ENCODE data around the gene TREX2. TPM values are rescaled to one million over a fixed set of nuclear protein-coding genes. Genes with fewer than 3 reads are reported as not detected.

The TREX2 gene
- total RNA-seq, 1 experiment from 2014 or later = 0.61 TPM

- Mint-ChIP-seq H3K4me3 (ENCODE audit: unreplicated experiment) (no peak overlapping the region), H3K27me3 (ENCODE audit: insufficient read depth, unreplicated experiment) (no peaks in the 10 kb centered on the region), H3K9me3 (ENCODE audit: unreplicated experiment) (no peaks in the 10 kb centered on the region), H3K4me1 (ENCODE audit: low read depth, unreplicated experiment) (no peaks in the 10 kb centered on the region), H3K27ac (ENCODE audit: unreplicated experiment) (no peak overlapping the region), H3K36me3 (ENCODE audit: insufficient read depth, unreplicated experiment) (peaks cover 18% of the 10 kb centered on the region)
- Histone ChIP-seq H3K27me3 (replicated peaks; ENCODE audit: control insufficient read depth, insufficient read depth, low read length) (no peaks in the 10 kb centered on the region), H3K9me3 (no peaks in the 10 kb centered on the region), H3K4me1 (peaks cover 7% of the 10 kb centered on the region; the same call in 1 of the 2 replicates), H3K4me3 (ENCODE audit: low read depth, low read length) (no peak overlapping the region), H3K36me3 (ENCODE audit: control insufficient read depth, insufficient read depth, low read length) (no peaks in the 10 kb centered on the region)
- CTCF ChIA-PET = interaction anchor here (0.6 kb wide), 1 partner anchor 52 kb away, joined by 3 read pairs; no protein-coding TSS in a partner anchor
- POLR2A ChIA-PET = no interaction called here
- DNase-seq = no peak
- intact Hi-C loops (cut with micrococcal nuclease; ENCODE audit: unreplicated experiment) = no loop called here
- BruUV-seq (replicated peaks) = no TSS peak
- TF ChIP-seq, protein P1, sequence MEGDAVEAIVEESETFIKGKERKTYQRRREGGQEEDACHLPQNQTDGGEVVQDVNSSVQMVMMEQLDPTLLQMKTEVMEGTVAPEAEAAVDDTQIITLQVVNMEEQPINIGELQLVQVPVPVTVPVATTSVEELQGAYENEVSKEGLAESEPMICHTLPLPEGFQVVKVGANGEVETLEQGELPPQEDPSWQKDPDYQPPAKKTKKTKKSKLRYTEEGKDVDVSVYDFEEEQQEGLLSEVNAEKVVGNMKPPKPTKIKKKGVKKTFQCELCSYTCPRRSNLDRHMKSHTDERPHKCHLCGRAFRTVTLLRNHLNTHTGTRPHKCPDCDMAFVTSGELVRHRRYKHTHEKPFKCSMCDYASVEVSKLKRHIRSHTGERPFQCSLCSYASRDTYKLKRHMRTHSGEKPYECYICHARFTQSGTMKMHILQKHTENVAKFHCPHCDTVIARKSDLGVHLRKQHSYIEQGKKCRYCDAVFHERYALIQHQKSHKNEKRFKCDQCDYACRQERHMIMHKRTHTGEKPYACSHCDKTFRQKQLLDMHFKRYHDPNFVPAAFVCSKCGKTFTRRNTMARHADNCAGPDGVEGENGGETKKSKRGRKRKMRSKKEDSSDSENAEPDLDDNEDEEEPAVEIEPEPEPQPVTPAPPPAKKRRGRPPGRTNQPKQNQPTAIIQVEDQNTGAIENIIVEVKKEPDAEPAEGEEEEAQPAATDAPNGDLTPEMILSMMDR (IDR thresholded peaks at IDR 0.05; ENCODE audit: insufficient read depth in 1 of 2, low read depth in 1 of 2, low read length in 1 of 2, severe bottlenecking in 1 of 2, unreplicated experiment in 1 of 2) = no peak
These were observed 9.2 kb upstream of the TREX2 start for GRCh38 chrX:153454901-153455550.

GRCh38 chrX:153450949-153451277 is 5.1 kb upstream of the TREX2 start:
- intact Hi-C loops (cut with micrococcal nuclease; ENCODE audit: unreplicated experiment) = no loop called here
- POLR2A ChIA-PET = no interaction called here

DNA sequence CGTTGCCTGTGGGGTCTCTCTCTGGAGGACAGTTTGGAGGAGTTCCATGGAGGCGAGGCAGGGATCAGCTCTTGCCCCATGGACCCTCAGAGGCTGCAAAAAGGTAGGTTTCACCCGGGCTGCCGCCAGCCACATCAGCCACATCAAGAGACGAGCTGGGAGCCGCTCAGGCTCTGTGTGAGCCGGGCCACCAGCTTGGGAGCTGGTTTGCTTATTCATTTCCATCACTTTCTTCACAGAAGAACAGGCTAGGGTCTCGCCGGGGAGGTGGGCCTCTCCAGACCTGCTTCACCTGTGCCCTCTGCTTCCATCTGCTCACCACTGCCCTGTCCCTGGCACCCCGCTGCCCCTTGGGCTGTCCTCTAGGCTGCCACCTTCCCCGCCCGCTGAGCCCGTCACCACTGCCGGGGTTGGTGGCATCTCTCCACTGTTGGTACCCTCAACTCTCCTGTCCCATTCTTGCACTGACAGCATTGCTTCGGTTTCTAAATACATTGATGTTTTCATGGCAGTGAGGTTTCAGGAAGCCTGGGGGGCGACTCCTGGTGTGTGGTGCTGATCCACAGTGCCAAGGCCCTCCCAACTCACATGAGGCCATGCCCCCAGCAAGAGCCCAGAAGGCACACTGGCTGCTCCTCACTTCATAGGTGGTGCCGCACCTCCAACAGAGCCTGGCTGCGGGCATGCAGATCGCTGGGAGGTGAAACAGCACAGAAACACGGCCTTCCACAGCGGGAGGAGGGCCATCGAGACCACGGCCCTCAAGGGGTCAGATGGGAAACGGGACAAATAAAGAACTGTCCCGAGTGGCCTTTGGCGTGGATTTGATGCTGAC is 4.5 kb upstream of the TREX2 start:
- H3K4me3 Mint-ChIP-seq (ENCODE audit: unreplicated experiment) = no peak overlapping the region
- no peaks in the 10 kb centered on the region for H3K36me3 ChIP-seq (ENCODE audit: control insufficient read depth, insufficient read depth, low read length)
- BruUV-seq (replicated peaks) = no TSS peak
- POLR2A ChIA-PET = no interaction called here
- no peaks in the 10 kb centered on the region for H3K27me3 Mint-ChIP-seq (ENCODE audit: insufficient read depth, unreplicated experiment)
- no peaks in the 10 kb centered on the region for H3K9me3 ChIP-seq
- no peaks in the 10 kb centered on the region for H3K9me3 Mint-ChIP-seq (ENCODE audit: unreplicated experiment)
- peaks cover 10% of the 10 kb centered on the region for H3K36me3 Mint-ChIP-seq (ENCODE audit: insufficient read depth, unreplicated experiment)
- intact Hi-C loops (cut with micrococcal nuclease; ENCODE audit: unreplicated experiment) = no loop called here
- CTCF ChIA-PET = no interaction called here
- no peaks in the 10 kb centered on the region for H3K4me1 ChIP-seq
- H3K27ac Mint-ChIP-seq (ENCODE audit: unreplicated experiment) = no peak overlapping the region
- TF ChIP-seq, protein P1 (IDR thresholded peaks at IDR 0.05; ENCODE audit: insufficient read depth in 1 of 2, low read depth in 1 of 2, low read length in 1 of 2, severe bottlenecking in 1 of 2, unreplicated experiment in 1 of 2) = no peak
- no peaks in the 10 kb centered on the region for H3K27me3 ChIP-seq (replicated peaks; ENCODE audit: control insufficient read depth, insufficient read depth, low read length)
- no peak overlapping the region for H3K4me3 ChIP-seq (ENCODE audit: low read depth, low read length)
- H3K4me1 Mint-ChIP-seq (ENCODE audit: low read depth, unreplicated experiment) = no peaks in the 10 kb centered on the region
- no peak for DNase-seq

More at GRCh38 chrX:153450949-153451277, 5.1 kb upstream of the TREX2 start:
- no peak overlapping the region for H3K4me3 ChIP-seq (ENCODE audit: low read depth, low read length)
- CTCF ChIA-PET = no interaction called here
- no peaks in the 10 kb centered on the region for H3K36me3 ChIP-seq (ENCODE audit: control insufficient read depth, insufficient read depth, low read length)
- TF ChIP-seq, protein P1 (IDR thresholded peaks at IDR 0.05; ENCODE audit: insufficient read depth in 1 of 2, low read depth in 1 of 2, low read length in 1 of 2, severe bottlenecking in 1 of 2, unreplicated experiment in 1 of 2) = no peak
- H3K9me3 ChIP-seq = no peaks in the 10 kb centered on the region
- no peaks in the 10 kb centered on the region for H3K4me1 ChIP-seq
- H3K4me3 Mint-ChIP-seq (ENCODE audit: unreplicated experiment) = no peak overlapping the region
- no peaks in the 10 kb centered on the region for H3K27me3 Mint-ChIP-seq (ENCODE audit: insufficient read depth, unreplicated experiment)
- no peak overlapping the region for H3K27ac Mint-ChIP-seq (ENCODE audit: unreplicated experiment)
- no peaks in the 10 kb centered on the region for H3K4me1 Mint-ChIP-seq (ENCODE audit: low read depth, unreplicated experiment)
- H3K27me3 ChIP-seq (replicated peaks; ENCODE audit: control insufficient read depth, insufficient read depth, low read length) = no peaks in the 10 kb centered on the region
- H3K9me3 Mint-ChIP-seq (ENCODE audit: unreplicated experiment) = no peaks in the 10 kb centered on the region
- H3K36me3 Mint-ChIP-seq (ENCODE audit: insufficient read depth, unreplicated experiment) = peaks cover 10% of the 10 kb centered on the region
- no TSS peak for BruUV-seq (replicated peaks)
- DNase-seq = no peak

All from Caco-2 (cell line).